IMR-90 (cell line): Measurements from ENCODE around the gene BCAS3. TPM values are rescaled to one million over a fixed set of nuclear protein-coding genes. Genes with fewer than 3 reads are reported as not detected.

Experiments used
- ATAC-seq: fragments of 200-7000 bp; cut with Tn5 transposase; 2 replicates; pipeline ENCODE4 v1.9.1; 2020; ENCODE audit warnings: low read depth, mild to moderate bottlenecking, moderate library complexity
- BruUV-seq: library from RNA; stranded (reverse); fragments of 400-500 nt; replicated peaks from 2 replicates; lab custom pipeline; 2021; lab: Mats Ljungman, UMichigan
- CTCF ChIA-PET: fragments of 300-600 bp; formaldehyde crosslinking; extraction: SDS; loops from one replicate; lab custom pipeline; 2021; ENCODE audit warnings: antibody characterized with exemption; lab: Yijun Ruan, JAX
- POLR2A ChIA-PET: fragments of 300-600 bp; sonication (Branson Sonifier 250); formaldehyde crosslinking; loops from one replicate; lab custom pipeline; 2022; ENCODE audit warnings: antibody characterized with exemption; ENCODE audit not compliant: unreplicated experiment; lab: Charles Lee
- DNase-seq: peaks from one replicate; pipeline ENCODE4 v3.0.0; 2013
- H2AFZ ChIP-seq: replicated peaks from 2 replicates; pipeline ENCODE3; 2013; ENCODE audit warnings: low read length, mild to moderate bottlenecking; ENCODE audit not compliant: poor library complexity
- H2AK5ac ChIP-seq: 2 replicates; pipeline ENCODE4 v1.6.1; 2013; ENCODE audit warnings: low read depth, low read length, inconsistent platforms
- H2AK9ac ChIP-seq: replicated peaks from 2 replicates; pipeline ENCODE3; 2013; ENCODE audit warnings: mild to moderate bottlenecking, low read depth, low read length, moderate library complexity; ENCODE audit not compliant: poor library complexity
- H2BK120ac ChIP-seq: 2 replicates; pipeline ENCODE4 v1.6.1; 2013; ENCODE audit warnings: low read depth, low read length, inconsistent platforms
- H2BK15ac ChIP-seq: 3 replicates; pipeline ENCODE4 v1.6.1; 2013; ENCODE audit warnings: low read depth, low read length, inconsistent platforms
- H2BK20ac ChIP-seq: 2 replicates; pipeline ENCODE4 v1.6.1; 2013; ENCODE audit warnings: low read depth, mild to moderate bottlenecking, inconsistent platforms, low read length, moderate library complexity
- H2BK5ac ChIP-seq: 2 replicates; pipeline ENCODE4 v1.6.1; 2013; ENCODE audit warnings: mild to moderate bottlenecking, low read depth, low read length, inconsistent platforms; ENCODE audit not compliant: poor library complexity, severe bottlenecking
- H3K14ac ChIP-seq: replicated peaks from 2 replicates; pipeline ENCODE4 v1.6.1; 2013; ENCODE audit warnings: low read depth, low read length, inconsistent platforms
- H3K18ac ChIP-seq: 2 replicates; pipeline ENCODE4 v1.6.1; 2013; ENCODE audit warnings: low read depth, low read length, control low read depth
- H3K23ac ChIP-seq: 2 replicates; pipeline ENCODE4 v1.6.1; 2013; ENCODE audit warnings: low read depth, low read length, inconsistent platforms
- H3K27ac ChIP-seq: 2 replicates; pipeline ENCODE4 v1.5.1; 2013; ENCODE audit warnings: mild to moderate bottlenecking, control low read depth, low read length; ENCODE audit not compliant: insufficient read depth
- H3K27me3 ChIP-seq: 2 replicates; pipeline ENCODE4 v1.6.1; 2013; ENCODE audit warnings: low read length; ENCODE audit not compliant: control insufficient read depth, insufficient read depth
- H3K36me3 ChIP-seq: 2 replicates; pipeline ENCODE4 v1.6.1; 2013; ENCODE audit warnings: low read length, mixed read lengths; ENCODE audit not compliant: control insufficient read depth, insufficient read depth
- H3K4ac ChIP-seq: 2 replicates; pipeline ENCODE4 v1.6.1; 2013; ENCODE audit warnings: low read depth, low read length, inconsistent platforms
- H3K4me1 ChIP-seq: 2 replicates; pipeline ENCODE4 v1.6.1; 2013; ENCODE audit warnings: low read length, mixed read lengths; ENCODE audit not compliant: control insufficient read depth, insufficient read depth
- H3K4me2 ChIP-seq: 2 replicates; pipeline ENCODE4 v1.6.1; 2013; ENCODE audit warnings: low read depth, mild to moderate bottlenecking, control low read depth, low read length, moderate library complexity
- H3K4me3 ChIP-seq: 2 replicates; pipeline ENCODE4 v1.5.1; 2013; ENCODE audit warnings: low read depth, mild to moderate bottlenecking, control low read depth, low read length, moderate library complexity; ENCODE audit not compliant: insufficient read depth
- H3K56ac ChIP-seq: 2 replicates; pipeline ENCODE4 v1.6.1; 2013; ENCODE audit warnings: low read length, inconsistent platforms; ENCODE audit not compliant: insufficient read depth; ENCODE audit errors: extremely low read depth
- H3K79me1 ChIP-seq, 2 experiments: 2 replicates each; pipeline ENCODE4 v1.6.1; 2013; ENCODE audit warnings: low read length in 2 of 2, inconsistent platforms in 1 of 2, low read depth in 1 of 2
- H3K9ac ChIP-seq: 2 replicates; pipeline ENCODE4 v1.6.1; 2013; ENCODE audit warnings: low read depth, low read length, control low read depth
- H3K9me1 ChIP-seq: 2 replicates; pipeline ENCODE4 v1.6.1; 2013; ENCODE audit warnings: low read length, inconsistent platforms; ENCODE audit not compliant: insufficient read depth
- H3K9me3 ChIP-seq: 2 replicates; pipeline ENCODE4 v1.6.1; 2013; ENCODE audit warnings: low read length; ENCODE audit not compliant: control insufficient read depth, insufficient read depth
- H4K20me1 ChIP-seq: 2 replicates; pipeline ENCODE4 v1.6.1; 2013; ENCODE audit warnings: low read length, inconsistent platforms; ENCODE audit not compliant: insufficient read depth
- H4K5ac ChIP-seq: 2 replicates; pipeline ENCODE4 v1.6.1; 2013; ENCODE audit warnings: mild to moderate bottlenecking, low read depth, low read length, control low read depth
- H4K8ac ChIP-seq, 2 experiments: 2 replicates each; pipeline ENCODE4 v1.6.1; 2013; ENCODE audit warnings: low read depth in 2 of 2, low read length in 2 of 2, control low read depth in 1 of 2, inconsistent platforms in 1 of 2
- H4K91ac ChIP-seq: 2 replicates; pipeline ENCODE4 v1.6.1; 2013; ENCODE audit warnings: low read depth, low read length, inconsistent platforms; ENCODE audit not compliant: insufficient read depth
- BHLHE40 ChIP-seq: fragments of 150-350 bp; IDR thresholded peaks from 2 replicates; pipeline ENCODE4 v1.6.1; 2016; ENCODE audit warnings: mild to moderate bottlenecking, low read depth, low read length
- CHD1 ChIP-seq: IDR thresholded peaks from 2 replicates; pipeline ENCODE4 v1.6.1; 2012; ENCODE audit warnings: low read depth, low read length, improper control_type of control experiment
- ELK1 ChIP-seq: fragments of 150-350 bp; IDR thresholded peaks from 2 replicates; pipeline ENCODE4 v1.6.1; 2016; ENCODE audit warnings: low read depth, mild to moderate bottlenecking, low read length, moderate library complexity, borderline replicate concordance
- FOS ChIP-seq: fragments of 150-350 bp; IDR thresholded peaks from 2 replicates; pipeline ENCODE4 v1.6.1; 2016; ENCODE audit warnings: low read depth, low read length
- MAZ ChIP-seq: IDR thresholded peaks from 2 replicates; pipeline ENCODE4 v1.6.1; 2012; ENCODE audit warnings: low read depth, mild to moderate bottlenecking, low read length, improper control_type of control experiment, moderate library complexity, borderline replicate concordance
- MXI1 ChIP-seq: IDR thresholded peaks from 2 replicates; pipeline ENCODE4 v1.6.1; 2012; ENCODE audit warnings: low read depth, mild to moderate bottlenecking, low read length, moderate library complexity, borderline replicate concordance
- NFE2L2 ChIP-seq: fragments of 150-350 bp; IDR thresholded peaks from 2 replicates; pipeline ENCODE4 v1.6.1; 2016; ENCODE audit warnings: low read depth, mild to moderate bottlenecking, low read length
- POLR2A ChIP-seq: IDR thresholded peaks from 2 replicates; pipeline ENCODE4 v1.6.1; 2012; ENCODE audit warnings: mild to moderate bottlenecking, low read depth, low read length
- RCOR1 ChIP-seq: IDR thresholded peaks from 2 replicates; pipeline ENCODE4 v1.6.1; 2012; ENCODE audit warnings: mild to moderate bottlenecking, low read length, improper control_type of control experiment; ENCODE audit not compliant: insufficient replicate concordance
- SMC3 ChIP-seq: fragments of 150-350 bp; IDR thresholded peaks from 2 replicates; pipeline ENCODE4 v1.6.1; 2016; ENCODE audit warnings: low read depth, mild to moderate bottlenecking, antibody characterized with exemption, low read length, moderate library complexity
- USF2 ChIP-seq: fragments of 150-350 bp; IDR thresholded peaks from 2 replicates; pipeline ENCODE4 v1.6.1; 2017; ENCODE audit warnings: mild to moderate bottlenecking, antibody characterized with exemption, low read length, low read depth
- WGBS, 2 experiments: methylation state at CpG; one replicate each; pipeline versions ENCODE4 v1.1.5 to v1.1.7; 2013; ENCODE audit warnings: missing lambda C conversion rate in 2 of 2; ENCODE audit not compliant: insufficient read length in 1 of 2; ENCODE audit errors: extremely low coverage in 2 of 2; 5-methylcytosine and 5-hydroxymethylcytosine counted together
- dilution Hi-C: fragments of 300-500 bp; cut with HindIII; formaldehyde crosslinking; loops from one replicate; pipeline ENCODE4 v1.14.3; 2018; ENCODE audit warnings: low sequenced_read_pairs; ENCODE audit not compliant: unreplicated experiment
- in situ Hi-C: fragments of 300-500 bp; cut with MboI; formaldehyde crosslinking; loops from 3 replicates; pipeline ENCODE4 v1.14.3; 2019; ENCODE audit warnings: low sequenced_read_pairs, inconsistent platforms, mixed read lengths
- intact Hi-C: fragments of 100-400 bp; cut with micrococcal nuclease; formaldehyde crosslinking; loops from 2 replicates; pipeline ENCODE4 v1.10.0; 2022
- polyA plus RNA-seq, 3 experiments: library from polyadenylated mRNA; depleted of rRNA; stranded (reverse); fragments of >200 nt; gene quantifications; 2 replicates each; pipeline ENCODE4 v1.2.3, GENCODE V29; 2012; ENCODE audit warnings: low replicate concordance in 1 of 3
- total RNA-seq: library from RNA; depleted of rRNA; stranded (reverse); fragments of >200 nt; gene quantifications from 2 replicates; pipeline ENCODE4 v1.2.3, GENCODE V29; 2012

The BCAS3 gene
- total and polyA plus RNA-seq, 2 of the 4 experiments (the other 2 are of a cell fraction) = 6.3 to 27.1 TPM

GRCh38 chr17:60671482-60671881, 6.2 kb upstream of the BCAS3 start:
- no peaks in the 10 kb centered on the region for H3K27me3 ChIP-seq
- no peaks in the 10 kb centered on the region for H3K36me3 ChIP-seq
- no peak overlapping the region for H3K4ac ChIP-seq
- no peak overlapping the region for H4K8ac ChIP-seq
- no CpG with 5 or more reads among the region's 2 CpGs for WGBS, 2 experiments
- in situ Hi-C loops = no loop called here
- H3K23ac ChIP-seq = no peak overlapping the region
- H4K5ac ChIP-seq = no peak overlapping the region
- H3K9me1 ChIP-seq = no peaks in the 10 kb centered on the region
- H2BK15ac ChIP-seq = no peak overlapping the region
- no peak overlapping the region for H2AK9ac ChIP-seq
- no peak for TF ChIP-seq BHLHE40
- no peak for TF ChIP-seq POLR2A
- no peak for TF ChIP-seq MXI1
- no peak for TF ChIP-seq RCOR1
- no peak for TF ChIP-seq NFE2L2
- no peak for TF ChIP-seq CHD1
- TF ChIP-seq ELK1 = no peak
- no peak for TF ChIP-seq MAZ
- TF ChIP-seq FOS = no peak
- no peak for TF ChIP-seq SMC3
- TF ChIP-seq USF2 = no peak
- DNase-seq (no peak), ATAC-seq (no peak)
- POLR2A ChIA-PET = no interaction called here
- no peaks in the 10 kb centered on the region for H4K20me1 ChIP-seq
- H3K4me1 ChIP-seq = no peaks in the 10 kb centered on the region
- H3K4me3 ChIP-seq = no peak overlapping the region
- no peak overlapping the region for H2AFZ ChIP-seq
- dilution Hi-C loops = no loop called here
- H2AK5ac ChIP-seq = no peak overlapping the region
- H3K79me1 ChIP-seq = peaks cover 0 to 4% of the 10 kb centered on the region in 2 experiments; a peak in 1 of 4 replicates
- H3K18ac ChIP-seq = no peak overlapping the region
- CTCF ChIA-PET = interaction anchor here (0.6 kb wide), 1 partner anchor 12 kb away, joined by 5 read pairs; no protein-coding TSS in a partner anchor
- no peak overlapping the region for H3K9ac ChIP-seq
- H3K14ac ChIP-seq = no peak overlapping the region
- H3K56ac ChIP-seq = no peak overlapping the region
- H4K91ac ChIP-seq = no peak overlapping the region
- no peak overlapping the region for H2BK5ac ChIP-seq
- intact Hi-C loops = no loop called here
- H3K9me3 ChIP-seq = no peaks in the 10 kb centered on the region
- no peak overlapping the region for H2BK120ac ChIP-seq
- H3K27ac ChIP-seq = no peak overlapping the region
- no peak overlapping the region for H3K4me2 ChIP-seq
- no TSS peak for BruUV-seq
- no peak overlapping the region for H2BK20ac ChIP-seq
